Measurements from ENCODE around the gene SV2C. TPM values are rescaled to one million over a fixed set of nuclear protein-coding genes. Genes with fewer than 3 reads are reported as not detected.

The SV2C gene
- total RNA-seq, 1 experiment from 2014 or later, result not detected

- Histone ChIP-seq H3K9me3 (ENCODE audit: control insufficient read depth in 1 of 2, insufficient read depth in 1 of 2, low read depth in 1 of 2, low read length in 2 of 2) (no peaks in the 10 kb centered on the region), H3K27ac (ENCODE audit: low read depth, low read length) (no peak overlapping the region), H3K4me1 (ENCODE audit: control insufficient read depth in 1 of 2, insufficient read depth in 2 of 2, low read length in 2 of 2) (peaks cover 4 to 21% of the 10 kb centered on the region in 2 experiments; a peak in 3 of 4 replicates), H3K79me2 (ENCODE audit: insufficient read depth, low read length) (no peaks in the 10 kb centered on the region), H3K9me2 (ENCODE audit: insufficient read depth) (no peaks in the 10 kb centered on the region), H2AFZ (ENCODE audit: low read depth, low read length, poor library complexity, severe bottlenecking) (no peak overlapping the region), H3K4me3 (replicated peaks in 1 of 2; ENCODE audit: low read depth in 1 of 2, low read length in 2 of 2) (no peak overlapping the region), H3K27me3 (ENCODE audit: insufficient read depth, low read length) (no peaks in the 10 kb centered on the region), H3K4me2 (ENCODE audit: low read length) (no peak overlapping the region), H3K36me3 (ENCODE audit: control insufficient read depth in 1 of 2, insufficient read depth in 2 of 2, low read length in 2 of 2) (no peaks in the 10 kb centered on the region), H3K9ac (ENCODE audit: low read length) (no peak overlapping the region), H4K20me1 (ENCODE audit: insufficient read depth) (no peaks in the 10 kb centered on the region)
- TF ChIP-seq YY1 (IDR thresholded peaks at IDR 0.05; ENCODE audit: extremely low read depth, insufficient replicate concordance, low read depth, low read length) (no peak), SP1 (IDR thresholded peaks at IDR 0.05; ENCODE audit: low read depth) (no peak), ZBTB33 (IDR thresholded peaks at IDR 0.05; ENCODE audit: extremely low read depth, insufficient replicate concordance, low read length) (no peak), POLR2AphosphoS5 (IDR thresholded peaks at IDR 0.05; ENCODE audit: low read depth, low read length) (no peak), EZH2phosphoT487 (IDR thresholded peaks at IDR 0.05; ENCODE audit: borderline replicate concordance) (no peak), EZH2 (IDR thresholded peaks at IDR 0.05) (no peak), FOSL1 (IDR thresholded peaks at IDR 0.05; ENCODE audit: low read depth) (no peak), SRF (IDR thresholded peaks at IDR 0.05; ENCODE audit: low read depth) (no peak), TCF7L2 (IDR thresholded peaks at IDR 0.05; ENCODE audit: borderline replicate concordance, extremely low read depth, insufficient read depth, insufficient read length) (no peak), POLR2A (IDR thresholded peaks at IDR 0.05; ENCODE audit: borderline replicate concordance, extremely low read depth, insufficient read depth, insufficient read length) (no peak), CBX3 (IDR thresholded peaks at IDR 0.05; ENCODE audit: low read depth) (no peak)
- TF ChIP-seq, protein P1, sequence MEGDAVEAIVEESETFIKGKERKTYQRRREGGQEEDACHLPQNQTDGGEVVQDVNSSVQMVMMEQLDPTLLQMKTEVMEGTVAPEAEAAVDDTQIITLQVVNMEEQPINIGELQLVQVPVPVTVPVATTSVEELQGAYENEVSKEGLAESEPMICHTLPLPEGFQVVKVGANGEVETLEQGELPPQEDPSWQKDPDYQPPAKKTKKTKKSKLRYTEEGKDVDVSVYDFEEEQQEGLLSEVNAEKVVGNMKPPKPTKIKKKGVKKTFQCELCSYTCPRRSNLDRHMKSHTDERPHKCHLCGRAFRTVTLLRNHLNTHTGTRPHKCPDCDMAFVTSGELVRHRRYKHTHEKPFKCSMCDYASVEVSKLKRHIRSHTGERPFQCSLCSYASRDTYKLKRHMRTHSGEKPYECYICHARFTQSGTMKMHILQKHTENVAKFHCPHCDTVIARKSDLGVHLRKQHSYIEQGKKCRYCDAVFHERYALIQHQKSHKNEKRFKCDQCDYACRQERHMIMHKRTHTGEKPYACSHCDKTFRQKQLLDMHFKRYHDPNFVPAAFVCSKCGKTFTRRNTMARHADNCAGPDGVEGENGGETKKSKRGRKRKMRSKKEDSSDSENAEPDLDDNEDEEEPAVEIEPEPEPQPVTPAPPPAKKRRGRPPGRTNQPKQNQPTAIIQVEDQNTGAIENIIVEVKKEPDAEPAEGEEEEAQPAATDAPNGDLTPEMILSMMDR (IDR thresholded peaks at IDR 0.05 in 2 of 3, conservative IDR thresholded peaks at IDR 0.05 in 1 of 3; ENCODE audit: borderline replicate concordance in 1 of 3, insufficient read depth in 1 of 3, low read depth in 2 of 3, low read length in 2 of 3), result no peak
- TF ChIP-seq, protein P2, sequence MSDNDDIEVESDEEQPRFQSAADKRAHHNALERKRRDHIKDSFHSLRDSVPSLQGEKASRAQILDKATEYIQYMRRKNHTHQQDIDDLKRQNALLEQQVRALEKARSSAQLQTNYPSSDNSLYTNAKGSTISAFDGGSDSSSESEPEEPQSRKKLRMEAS (IDR thresholded peaks at IDR 0.05), result no peak
- no peak for ATAC-seq
- ChIA-PET RAD21 (ENCODE audit: low non-redundant PET in 1 of 2, low total read pairs in 2 of 2, uncharacterized antibody in 2 of 2, unreplicated experiment in 2 of 2) (no interaction called here), CTCF (no interaction called here), POLR2A (no interaction called here)
- DNase-seq (ENCODE audit: low read depth, low spot score), result no peak
- intact Hi-C loops (cut with micrococcal nuclease), result no loop called here
- no TSS peak for BruUV-seq (replicated peaks)
Measured at GRCh38 chr5:76364226-76364589, 281.0 kb downstream of the SV2C start.

All from HCT116 (cell line).